ENCODE results near the gene GNAQ.

GNAQ gene

GRCh38 chr9:77907585-77907984 lies 124.0 kb downstream of the GNAQ start:
- no peak for TF ChIP-seq SIN3A (IDR thresholded peaks at IDR 0.05; ENCODE audit: borderline replicate concordance, insufficient read depth, low read length)
- TF ChIP-seq FOXP2 (optimal IDR thresholded peaks at IDR 0.05; ENCODE audit: borderline replicate concordance, extremely low read depth, extremely low read length, insufficient read depth), result no peak
- TF ChIP-seq POLR2AphosphoS5 (IDR thresholded peaks at IDR 0.05; ENCODE audit: low read depth, low read length), result no peak
- TF ChIP-seq REST (IDR thresholded peaks at IDR 0.05; ENCODE audit: insufficient read depth in 1 of 2, low read depth in 2 of 2, low read length in 2 of 2), result no peak
- TF ChIP-seq TAF1 (IDR thresholded peaks at IDR 0.05; ENCODE audit: borderline replicate concordance, insufficient read depth, low read length), result no peak

DNA sequence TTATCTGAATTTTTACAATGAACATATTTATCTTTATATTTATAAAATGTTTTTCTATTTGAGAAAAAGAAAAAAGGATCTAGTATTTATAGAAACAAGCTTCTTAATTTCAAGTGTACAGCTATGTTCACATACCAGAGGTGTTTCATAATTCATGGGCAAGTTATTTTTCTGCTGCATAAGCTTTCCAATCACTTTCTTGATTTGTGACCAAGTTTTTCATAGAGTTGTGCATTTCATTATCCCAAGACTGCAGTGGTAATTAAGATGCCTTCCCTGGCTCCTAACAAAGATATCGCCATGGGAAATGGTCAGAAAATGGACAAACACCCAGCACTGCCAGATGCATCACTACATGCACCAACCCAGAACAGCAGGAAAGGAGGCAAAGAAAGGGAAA lies 124.6 kb downstream of the GNAQ start:
- TF ChIP-seq TAF1 (IDR thresholded peaks at IDR 0.05; ENCODE audit: borderline replicate concordance, insufficient read depth, low read length), result no peak
- no peak for TF ChIP-seq REST (IDR thresholded peaks at IDR 0.05; ENCODE audit: insufficient read depth in 1 of 2, low read depth in 2 of 2, low read length in 2 of 2)
- TF ChIP-seq SIN3A (IDR thresholded peaks at IDR 0.05; ENCODE audit: borderline replicate concordance, insufficient read depth, low read length), result no peak
- TF ChIP-seq POLR2AphosphoS5 (IDR thresholded peaks at IDR 0.05; ENCODE audit: low read depth, low read length), result no peak
- TF ChIP-seq FOXP2 (optimal IDR thresholded peaks at IDR 0.05; ENCODE audit: borderline replicate concordance, extremely low read depth, extremely low read length, insufficient read depth), result no peak

DNA sequence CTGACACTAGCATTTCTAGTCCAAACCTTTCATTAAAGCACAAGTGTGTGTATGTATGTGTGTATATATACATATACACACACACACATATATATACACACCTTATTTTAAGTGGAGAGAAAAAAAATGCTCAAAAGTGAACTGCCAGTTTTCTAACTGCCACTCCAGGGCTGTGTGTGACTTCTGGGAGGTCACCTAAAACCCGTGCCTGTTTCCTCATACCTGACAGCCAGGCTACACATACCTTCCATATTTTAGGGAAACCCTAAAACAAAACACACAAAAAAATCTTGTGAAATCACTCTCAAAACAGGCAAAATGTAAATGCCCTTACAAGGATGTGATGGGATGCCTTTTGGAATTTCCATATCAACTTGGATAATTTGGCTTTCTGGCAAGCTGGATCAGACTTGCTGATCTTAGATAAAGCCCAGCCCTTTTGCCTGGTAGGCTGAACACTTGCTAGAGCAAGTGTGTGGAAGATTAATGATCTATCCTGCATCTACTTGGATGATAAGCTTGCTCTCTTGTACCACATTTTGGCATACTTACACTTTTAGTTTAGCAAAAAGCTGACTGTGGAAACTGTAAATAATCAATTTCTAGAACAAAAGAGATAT lies 127.8 kb downstream of the GNAQ start:
- TF ChIP-seq REST (IDR thresholded peaks at IDR 0.05; ENCODE audit: insufficient read depth in 1 of 2, low read depth in 2 of 2, low read length in 2 of 2), result no peak
- TF ChIP-seq FOXP2 (optimal IDR thresholded peaks at IDR 0.05; ENCODE audit: borderline replicate concordance, extremely low read depth, extremely low read length, insufficient read depth), result no peak
- TF ChIP-seq TAF1 (IDR thresholded peaks at IDR 0.05; ENCODE audit: borderline replicate concordance, insufficient read depth, low read length), result no peak
- no peak for TF ChIP-seq POLR2AphosphoS5 (IDR thresholded peaks at IDR 0.05; ENCODE audit: low read depth, low read length)
- TF ChIP-seq SIN3A (IDR thresholded peaks at IDR 0.05; ENCODE audit: borderline replicate concordance, insufficient read depth, low read length), result no peak

- TF ChIP-seq FOXP2 (optimal IDR thresholded peaks at IDR 0.05; ENCODE audit: borderline replicate concordance, extremely low read depth, extremely low read length, insufficient read depth) (no peak), TAF1 (IDR thresholded peaks at IDR 0.05; ENCODE audit: borderline replicate concordance, insufficient read depth, low read length) (no peak), REST (IDR thresholded peaks at IDR 0.05; ENCODE audit: insufficient read depth in 1 of 2, low read depth in 2 of 2, low read length in 2 of 2) (no peak), SIN3A (IDR thresholded peaks at IDR 0.05; ENCODE audit: borderline replicate concordance, insufficient read depth, low read length) (no peak), POLR2AphosphoS5 (IDR thresholded peaks at IDR 0.05; ENCODE audit: low read depth, low read length) (no peak)
These were observed 129.8 kb downstream of the GNAQ start for GRCh38 chr9:77901771-77902170.

Measured in PFSK-1 (cell line).